ENCODE data around the gene MED12.
A peak's percentile ranks its signal among the peaks of the same experiment; 100 is the strongest.

The MED12 gene

DNA sequence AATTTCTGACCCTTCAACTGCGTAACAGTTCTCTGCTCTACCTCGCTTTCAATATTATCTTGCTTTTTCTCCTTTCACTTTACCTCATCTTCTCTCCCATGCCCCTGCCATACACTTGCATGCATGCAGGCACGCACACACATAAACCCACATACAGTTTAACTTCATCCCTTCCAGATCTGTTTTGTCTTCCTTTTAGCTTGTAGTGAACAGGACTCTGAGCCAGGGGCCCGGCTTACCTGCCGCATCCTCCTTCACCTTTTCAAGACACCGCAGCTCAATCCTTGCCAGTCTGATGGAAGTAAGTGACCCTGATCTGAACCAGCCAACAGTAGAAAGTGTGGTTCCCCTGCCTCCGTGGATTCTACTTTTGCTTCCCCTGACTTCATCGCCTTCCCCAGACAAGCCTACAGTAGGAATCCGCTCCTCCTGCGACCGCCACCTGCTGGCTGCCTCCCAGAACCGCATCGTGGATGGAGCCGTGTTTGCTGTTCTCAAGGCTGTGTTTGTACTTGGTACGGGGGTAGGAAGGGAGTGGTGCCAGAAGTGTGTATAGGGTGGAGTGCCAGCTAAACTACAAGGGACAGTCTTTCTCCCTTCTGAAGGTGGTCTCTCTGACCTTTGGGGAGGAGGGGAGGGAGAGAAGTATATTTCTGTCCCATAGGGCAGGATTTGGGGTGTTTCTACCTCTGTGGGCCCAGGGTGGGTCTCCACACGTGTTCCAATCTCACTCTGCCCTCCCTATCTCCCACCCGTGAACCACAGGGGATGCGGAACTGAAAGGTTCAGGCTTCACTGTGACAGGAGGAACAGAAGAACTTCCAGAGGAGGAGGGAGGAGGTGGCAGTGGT, 10.7 kb downstream of the MED12 start:
- Histone ChIP-seq H3K4me1 (ENCODE audit: control insufficient read depth in 2 of 2, insufficient read depth in 2 of 2, low read length in 2 of 2) (no peaks in the 10 kb centered on the region), H3K9me3 (ENCODE audit: control insufficient read depth in 2 of 2, low read length in 2 of 2) (no peaks in the 10 kb centered on the region), H3K4me3 (ENCODE audit: low read length in 2 of 2) (no peak overlapping the region), H3K36me3 (ENCODE audit: control insufficient read depth in 2 of 2, insufficient read depth in 2 of 2, low read length in 2 of 2) (peaks cover 43 to 63% of the 10 kb centered on the region in 2 donors), H3K9ac (ENCODE audit: low read depth in 1 of 2, low read length in 2 of 2) (no peak overlapping the region), H3K27me3 (ENCODE audit: control insufficient read depth in 2 of 2, insufficient read depth in 2 of 2, low read length in 2 of 2) (peaks cover 4 to 8% of the 10 kb centered on the region in 2 donors), H3K27ac (ENCODE audit: low read depth in 2 of 2, low read length in 2 of 2) (no peak overlapping the region)

DNA sequence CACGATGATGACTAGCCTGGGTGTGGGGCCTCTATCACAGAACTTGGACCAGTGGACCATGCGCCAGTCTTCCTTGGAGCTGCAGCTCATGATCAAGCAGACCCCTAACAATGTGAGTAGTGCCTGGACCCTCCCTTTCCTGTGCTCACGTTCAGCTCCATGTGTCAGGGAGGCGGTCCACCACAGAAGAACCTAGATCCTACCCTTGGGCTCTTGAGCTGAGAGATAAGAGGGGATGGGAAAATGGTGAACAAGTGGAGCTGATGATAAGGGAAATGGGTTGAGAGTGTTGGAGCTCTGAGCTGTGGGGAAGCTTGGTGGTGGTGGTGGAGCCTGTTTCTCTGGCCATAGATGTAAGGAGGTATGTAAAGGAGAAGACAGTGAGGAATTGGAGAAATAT, 13.1 kb downstream of the MED12 start:
- Histone ChIP-seq H3K4me3 (ENCODE audit: low read length in 2 of 2) (no peak overlapping the region), H3K9me3 (ENCODE audit: control insufficient read depth in 2 of 2, low read length in 2 of 2) (no peaks in the 10 kb centered on the region), H3K36me3 (ENCODE audit: control insufficient read depth in 2 of 2, insufficient read depth in 2 of 2, low read length in 2 of 2) (peaks cover 49 to 51% of the 10 kb centered on the region in 2 donors)

DNA sequence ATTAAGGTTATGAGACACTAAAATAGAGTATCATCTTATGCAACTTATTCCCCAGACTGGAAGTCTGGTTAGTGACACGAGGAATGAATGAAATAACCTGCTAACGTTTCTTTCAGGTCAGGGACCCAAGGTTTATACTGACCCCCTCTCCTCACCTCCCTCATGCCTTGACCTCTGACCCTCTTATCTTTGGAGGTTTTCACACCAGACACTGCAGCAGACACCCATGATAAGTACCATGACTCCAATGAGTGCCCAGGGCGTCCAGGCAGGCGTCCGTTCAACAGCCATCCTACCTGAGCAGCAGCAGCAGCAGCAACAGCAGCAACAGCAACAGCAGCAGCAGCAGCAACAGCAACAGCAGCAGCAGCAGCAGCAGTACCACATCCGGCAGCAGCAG, 22.0 kb downstream of the MED12 start:
- H3K36me3 ChIP-seq (ENCODE audit: control insufficient read depth in 2 of 2, insufficient read depth in 2 of 2, low read length in 2 of 2): peaks cover 26 to 35% of the 10 kb centered on the region in 2 donors

More for the DNA sequence above, 13.1 kb downstream of the MED12 start:
- H3K27ac ChIP-seq (ENCODE audit: low read depth in 2 of 2, low read length in 2 of 2): no peak overlapping the region
- no peak overlapping the region for H3K9ac ChIP-seq (ENCODE audit: low read depth in 1 of 2, low read length in 2 of 2)
- H3K4me1 ChIP-seq (ENCODE audit: control insufficient read depth in 2 of 2, insufficient read depth in 2 of 2, low read length in 2 of 2): no peaks in the 10 kb centered on the region
- H3K27me3 ChIP-seq (ENCODE audit: control insufficient read depth in 2 of 2, insufficient read depth in 2 of 2, low read length in 2 of 2): peaks cover 4 to 5% of the 10 kb centered on the region in 2 donors

DNA sequence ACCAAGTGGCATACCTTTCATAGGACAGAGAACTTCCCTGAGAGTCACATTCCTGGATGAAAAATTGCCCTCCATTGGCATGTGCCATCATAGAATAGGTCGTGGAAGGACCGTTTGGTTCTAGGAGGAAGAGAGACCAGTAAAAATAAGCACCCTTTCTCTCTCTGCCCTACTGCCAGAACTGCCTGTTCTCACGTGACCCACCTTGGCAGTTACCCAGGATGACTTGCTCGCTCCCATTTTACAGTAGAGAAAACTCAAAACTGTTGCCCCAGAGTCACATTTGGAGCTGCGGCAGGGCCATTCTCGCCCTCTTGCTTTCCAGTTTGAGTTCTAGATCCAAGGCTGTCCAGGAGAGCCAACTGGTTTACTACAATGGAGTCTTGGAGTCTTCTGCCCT, 25.1 kb downstream of the MED12 start:
- H3K27ac ChIP-seq (ENCODE audit: low read depth in 2 of 2, low read length in 2 of 2): no peak overlapping the region
- peaks cover 0 to 5% of the 10 kb centered on the region in 2 donors for H3K27me3 ChIP-seq (ENCODE audit: control insufficient read depth in 2 of 2, insufficient read depth in 2 of 2, low read length in 2 of 2)
- H3K36me3 ChIP-seq (ENCODE audit: control insufficient read depth in 2 of 2, insufficient read depth in 2 of 2, low read length in 2 of 2): peaks cover 9 to 18% of the 10 kb centered on the region in 2 donors
- no peaks in the 10 kb centered on the region for H3K9me3 ChIP-seq (ENCODE audit: control insufficient read depth in 2 of 2, low read length in 2 of 2)
- no peak overlapping the region for H3K9ac ChIP-seq (ENCODE audit: low read depth in 1 of 2, low read length in 2 of 2)
- H3K4me3 ChIP-seq (ENCODE audit: low read length in 2 of 2): no peak overlapping the region
- H3K4me1 ChIP-seq (ENCODE audit: control insufficient read depth in 2 of 2, insufficient read depth in 2 of 2, low read length in 2 of 2): peaks cover 0 to 2% of the 10 kb centered on the region in 2 donors

More for the DNA sequence above, 22.0 kb downstream of the MED12 start:
- Histone ChIP-seq H3K4me3 (ENCODE audit: low read length in 2 of 2) (no peak overlapping the region), H3K9ac (ENCODE audit: low read depth in 1 of 2, low read length in 2 of 2) (no peak overlapping the region), H3K9me3 (ENCODE audit: control insufficient read depth in 2 of 2, low read length in 2 of 2) (no peaks in the 10 kb centered on the region), H3K4me1 (ENCODE audit: control insufficient read depth in 2 of 2, insufficient read depth in 2 of 2, low read length in 2 of 2) (no peaks in the 10 kb centered on the region), H3K27me3 (ENCODE audit: control insufficient read depth in 2 of 2, insufficient read depth in 2 of 2, low read length in 2 of 2) (peaks cover 0 to 3% of the 10 kb centered on the region in 2 donors), H3K27ac (ENCODE audit: low read depth in 2 of 2, low read length in 2 of 2) (no peak overlapping the region)

DNA sequence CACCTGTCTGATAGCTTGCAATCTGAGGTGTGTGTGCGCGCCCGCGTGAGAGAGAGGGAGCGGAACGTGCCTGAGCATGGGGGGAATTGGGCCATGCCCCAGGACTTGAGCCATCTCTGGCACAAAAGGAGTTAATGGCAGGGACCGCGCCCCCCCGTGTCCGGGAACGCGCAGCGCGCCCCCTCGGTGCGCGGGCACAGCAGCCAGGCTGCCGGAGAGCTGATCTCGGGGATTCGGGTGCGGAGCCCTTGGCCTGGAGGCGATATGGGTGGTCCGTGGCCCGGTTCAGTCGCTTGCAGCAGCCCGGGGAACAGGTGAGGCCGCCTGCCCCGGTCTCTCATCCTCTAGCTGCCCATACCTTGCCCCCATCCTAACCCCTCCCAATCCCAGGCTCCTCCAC, 26.3 kb downstream of the MED12 start, which contains the start of gene NLGN3:
TSS of gene NLGN3 (plus strand) at position 191 of the 400 bp plus-strand sequence. CDS start 2,909 bp downstream, outside the sequence.
- H3K9me3 ChIP-seq (ENCODE audit: control insufficient read depth in 2 of 2, low read length in 2 of 2): no peaks in the 10 kb centered on the region
- peaks cover 9 to 11% of the 10 kb centered on the region in 2 donors for H3K36me3 ChIP-seq (ENCODE audit: control insufficient read depth in 2 of 2, insufficient read depth in 2 of 2, low read length in 2 of 2)
- H3K4me1 ChIP-seq (ENCODE audit: control insufficient read depth in 2 of 2, insufficient read depth in 2 of 2, low read length in 2 of 2): peaks cover 0 to 2% of the 10 kb centered on the region in 2 donors
- H3K4me3 ChIP-seq (ENCODE audit: low read length in 2 of 2): peak within 1 kb of the TSS; percentile 26 to 46
- H3K27me3 ChIP-seq (ENCODE audit: control insufficient read depth in 2 of 2, insufficient read depth in 2 of 2, low read length in 2 of 2): peaks cover 0 to 5% of the 10 kb centered on the region in 2 donors
- H3K27ac ChIP-seq (ENCODE audit: low read depth in 2 of 2, low read length in 2 of 2): no peak within 1 kb of the TSS
- no peak within 1 kb of the TSS for H3K9ac ChIP-seq (ENCODE audit: low read depth in 1 of 2, low read length in 2 of 2)

DNA sequence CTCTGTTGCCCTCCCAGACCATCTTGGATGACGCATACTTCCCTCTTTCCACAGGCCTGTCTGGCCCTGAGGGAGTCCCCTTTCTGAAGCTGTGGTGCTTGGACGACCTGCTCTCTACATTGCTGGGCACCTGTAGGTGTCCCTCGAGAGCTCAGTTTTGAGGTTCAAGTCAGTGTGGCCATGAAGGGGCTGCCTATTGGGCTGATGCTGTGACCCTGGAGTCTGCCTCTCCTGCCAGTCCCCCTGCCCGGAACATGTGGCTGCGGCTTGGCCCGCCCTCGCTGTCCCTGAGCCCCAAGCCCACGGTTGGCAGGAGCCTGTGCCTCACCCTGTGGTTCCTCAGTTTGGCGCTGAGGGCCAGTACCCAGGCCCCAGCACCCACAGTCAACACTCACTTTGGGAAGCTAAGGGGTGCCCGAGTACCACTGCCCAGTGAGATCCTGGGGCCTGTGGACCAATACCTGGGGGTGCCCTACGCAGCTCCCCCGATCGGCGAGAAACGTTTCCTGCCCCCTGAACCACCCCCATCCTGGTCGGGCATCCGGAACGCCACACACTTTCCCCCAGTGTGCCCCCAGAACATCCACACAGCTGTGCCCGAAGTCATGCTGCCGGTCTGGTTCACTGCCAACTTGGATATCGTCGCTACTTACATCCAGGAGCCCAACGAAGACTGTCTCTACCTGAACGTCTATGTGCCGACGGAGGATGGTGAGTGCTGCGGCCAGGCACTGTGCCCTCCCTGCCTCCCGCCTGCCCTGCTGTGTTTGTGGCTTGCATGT, 29.3 kb downstream of the MED12 start:
- Histone ChIP-seq H3K4me3 (ENCODE audit: low read length in 2 of 2) (no peak overlapping the region), H3K9ac (ENCODE audit: low read depth in 1 of 2, low read length in 2 of 2) (no peak overlapping the region), H3K27me3 (ENCODE audit: control insufficient read depth in 2 of 2, insufficient read depth in 2 of 2, low read length in 2 of 2) (peaks cover 0 to 8% of the 10 kb centered on the region in 2 donors), H3K27ac (ENCODE audit: low read depth in 2 of 2, low read length in 2 of 2) (no peak overlapping the region), H3K9me3 (ENCODE audit: control insufficient read depth in 2 of 2, low read length in 2 of 2) (no peaks in the 10 kb centered on the region), H3K4me1 (ENCODE audit: control insufficient read depth in 2 of 2, insufficient read depth in 2 of 2, low read length in 2 of 2) (peaks cover 0 to 2% of the 10 kb centered on the region in 2 donors), H3K36me3 (ENCODE audit: control insufficient read depth in 2 of 2, insufficient read depth in 2 of 2, low read length in 2 of 2) (no peaks in the 10 kb centered on the region)

DNA sequence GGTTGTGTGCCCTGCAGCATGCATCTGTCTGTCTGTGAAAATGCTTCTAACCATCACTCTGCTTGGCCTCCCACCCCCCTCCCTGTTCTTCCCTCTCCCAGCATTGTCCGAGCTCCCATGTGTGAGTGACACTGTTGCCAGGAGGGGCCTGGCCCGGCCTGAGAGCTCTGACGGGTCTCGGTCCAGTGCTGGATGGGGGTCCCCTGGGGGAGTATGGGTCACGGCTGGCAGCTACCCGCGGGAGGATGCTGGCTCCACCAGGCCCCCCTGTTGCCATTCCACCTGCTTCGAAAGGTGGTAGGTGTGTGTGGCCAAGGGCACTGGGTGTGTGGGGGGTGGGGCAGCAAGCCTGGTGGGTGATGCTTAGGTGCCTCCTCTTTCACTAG, 29.9 kb downstream of the MED12 start:
- Histone ChIP-seq H3K9ac (ENCODE audit: low read depth in 1 of 2, low read length in 2 of 2) (no peak overlapping the region), H3K27me3 (ENCODE audit: control insufficient read depth in 2 of 2, insufficient read depth in 2 of 2, low read length in 2 of 2) (peaks cover 0 to 8% of the 10 kb centered on the region in 2 donors), H3K4me3 (ENCODE audit: low read length in 2 of 2) (no peak overlapping the region), H3K36me3 (ENCODE audit: control insufficient read depth in 2 of 2, insufficient read depth in 2 of 2, low read length in 2 of 2) (no peaks in the 10 kb centered on the region), H3K9me3 (ENCODE audit: control insufficient read depth in 2 of 2, low read length in 2 of 2) (no peaks in the 10 kb centered on the region), H3K27ac (ENCODE audit: low read depth in 2 of 2, low read length in 2 of 2) (no peak overlapping the region), H3K4me1 (ENCODE audit: control insufficient read depth in 2 of 2, insufficient read depth in 2 of 2, low read length in 2 of 2) (peaks cover 0 to 2% of the 10 kb centered on the region in 2 donors)

DNA sequence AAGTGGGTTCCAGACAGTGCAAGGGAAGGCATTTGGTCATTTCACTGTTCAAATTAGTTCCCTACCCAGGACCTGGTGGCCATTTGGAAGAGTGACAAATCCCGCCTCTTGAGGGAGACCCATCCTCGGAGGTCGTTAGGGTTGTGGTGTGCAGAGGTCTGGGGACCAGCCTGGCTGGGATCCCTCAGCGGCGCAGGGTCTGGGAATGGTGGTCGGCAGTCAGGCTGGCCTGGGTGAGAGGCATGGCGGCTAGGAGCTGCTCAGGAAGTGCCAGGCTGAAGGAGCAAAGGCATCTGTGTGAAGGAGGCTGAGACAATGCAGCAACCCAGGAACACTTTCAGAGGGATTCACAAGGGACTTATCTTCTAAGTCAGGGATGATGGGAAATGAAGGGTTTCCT, 33.0 kb downstream of the MED12 start:
- H3K4me3 ChIP-seq (ENCODE audit: low read length in 2 of 2): no peak overlapping the region
- H3K27ac ChIP-seq (ENCODE audit: low read depth in 2 of 2, low read length in 2 of 2): no peak overlapping the region
- H3K27me3 ChIP-seq (ENCODE audit: control insufficient read depth in 2 of 2, insufficient read depth in 2 of 2, low read length in 2 of 2): peaks cover 1 to 3% of the 10 kb centered on the region in 2 donors
- H3K36me3 ChIP-seq (ENCODE audit: control insufficient read depth in 2 of 2, insufficient read depth in 2 of 2, low read length in 2 of 2): no peaks in the 10 kb centered on the region
- H3K9me3 ChIP-seq (ENCODE audit: control insufficient read depth in 2 of 2, low read length in 2 of 2): no peaks in the 10 kb centered on the region
- peaks cover 0 to 2% of the 10 kb centered on the region in 2 donors for H3K4me1 ChIP-seq (ENCODE audit: control insufficient read depth in 2 of 2, insufficient read depth in 2 of 2, low read length in 2 of 2)
- no peak overlapping the region for H3K9ac ChIP-seq (ENCODE audit: low read depth in 1 of 2, low read length in 2 of 2)

DNA sequence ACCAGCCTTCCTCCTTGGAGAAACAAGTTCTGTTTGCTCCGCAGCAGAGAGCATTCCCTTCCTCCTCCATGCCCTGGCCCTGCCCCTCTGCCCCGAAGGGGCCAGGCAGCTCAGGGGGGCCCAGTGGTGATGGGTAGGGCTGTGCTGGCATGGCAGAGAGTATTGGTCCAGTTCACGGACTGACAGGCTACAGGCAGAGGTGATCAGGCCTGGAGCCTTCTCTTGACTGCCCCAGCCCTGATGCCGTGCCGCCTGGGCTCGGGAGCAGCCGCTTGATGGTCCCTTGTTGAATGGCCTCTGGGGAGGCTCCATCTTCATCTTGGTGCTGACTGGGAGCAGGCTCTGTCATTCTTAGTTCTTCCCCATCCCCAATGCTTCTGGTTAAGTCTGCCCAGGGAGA, 35.8 kb downstream of the MED12 start:
- Histone ChIP-seq H3K27ac (ENCODE audit: low read depth in 2 of 2, low read length in 2 of 2) (no peak overlapping the region), H3K9ac (ENCODE audit: low read depth in 1 of 2, low read length in 2 of 2) (no peak overlapping the region), H3K36me3 (ENCODE audit: control insufficient read depth in 2 of 2, insufficient read depth in 2 of 2, low read length in 2 of 2) (no peaks in the 10 kb centered on the region), H3K4me1 (ENCODE audit: control insufficient read depth in 2 of 2, insufficient read depth in 2 of 2, low read length in 2 of 2) (no peaks in the 10 kb centered on the region), H3K4me3 (ENCODE audit: low read length in 2 of 2) (no peak overlapping the region), H3K9me3 (ENCODE audit: control insufficient read depth in 2 of 2, low read length in 2 of 2) (no peaks in the 10 kb centered on the region), H3K27me3 (ENCODE audit: control insufficient read depth in 2 of 2, insufficient read depth in 2 of 2, low read length in 2 of 2) (peaks cover 1 to 3% of the 10 kb centered on the region in 2 donors)

DNA sequence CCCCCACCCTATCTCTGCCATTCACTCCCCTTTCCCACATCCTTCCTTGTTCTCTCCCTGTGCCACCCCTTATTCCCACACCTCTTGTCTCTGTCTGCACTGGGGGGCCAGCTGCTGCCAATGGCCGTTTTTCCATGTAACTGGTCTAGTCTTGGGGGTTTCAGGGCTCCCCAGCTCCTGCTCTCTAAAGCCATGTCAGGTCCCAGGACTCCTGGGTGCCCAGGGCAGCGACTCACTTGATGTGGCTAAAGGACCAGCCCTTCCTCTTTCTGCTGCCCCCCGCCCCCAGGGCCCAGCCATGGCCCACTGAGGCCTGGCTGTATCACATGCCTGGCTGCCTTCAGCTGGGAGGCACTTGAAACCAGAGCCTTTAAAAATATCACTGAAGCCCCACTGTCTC, 36.2 kb downstream of the MED12 start:
- H3K4me3 ChIP-seq (ENCODE audit: low read length in 2 of 2): no peak overlapping the region
- peaks cover 1 to 3% of the 10 kb centered on the region in 2 donors for H3K27me3 ChIP-seq (ENCODE audit: control insufficient read depth in 2 of 2, insufficient read depth in 2 of 2, low read length in 2 of 2)
- H3K27ac ChIP-seq (ENCODE audit: low read depth in 2 of 2, low read length in 2 of 2): no peak overlapping the region
- H3K9ac ChIP-seq (ENCODE audit: low read depth in 1 of 2, low read length in 2 of 2): no peak overlapping the region
- H3K36me3 ChIP-seq (ENCODE audit: control insufficient read depth in 2 of 2, insufficient read depth in 2 of 2, low read length in 2 of 2): no peaks in the 10 kb centered on the region
- H3K4me1 ChIP-seq (ENCODE audit: control insufficient read depth in 2 of 2, insufficient read depth in 2 of 2, low read length in 2 of 2): no peaks in the 10 kb centered on the region
- H3K9me3 ChIP-seq (ENCODE audit: control insufficient read depth in 2 of 2, low read length in 2 of 2): no peaks in the 10 kb centered on the region
